NCI-H748 (cell line): ENCODE data around the gene TNFRSF18.
"Not testable (repeated sequence)": the region's sequence is repeated elsewhere in the genome, so short reads cannot be mapped to it uniquely, and the experiment has no call there.

Experiments
- DNase-seq: peaks from one replicate; lab custom pipeline; 2025; ENCODE audit not compliant: unreplicated experiment; lab: John Stamatoyannopoulos, UW

TNFRSF18 gene

DNA sequence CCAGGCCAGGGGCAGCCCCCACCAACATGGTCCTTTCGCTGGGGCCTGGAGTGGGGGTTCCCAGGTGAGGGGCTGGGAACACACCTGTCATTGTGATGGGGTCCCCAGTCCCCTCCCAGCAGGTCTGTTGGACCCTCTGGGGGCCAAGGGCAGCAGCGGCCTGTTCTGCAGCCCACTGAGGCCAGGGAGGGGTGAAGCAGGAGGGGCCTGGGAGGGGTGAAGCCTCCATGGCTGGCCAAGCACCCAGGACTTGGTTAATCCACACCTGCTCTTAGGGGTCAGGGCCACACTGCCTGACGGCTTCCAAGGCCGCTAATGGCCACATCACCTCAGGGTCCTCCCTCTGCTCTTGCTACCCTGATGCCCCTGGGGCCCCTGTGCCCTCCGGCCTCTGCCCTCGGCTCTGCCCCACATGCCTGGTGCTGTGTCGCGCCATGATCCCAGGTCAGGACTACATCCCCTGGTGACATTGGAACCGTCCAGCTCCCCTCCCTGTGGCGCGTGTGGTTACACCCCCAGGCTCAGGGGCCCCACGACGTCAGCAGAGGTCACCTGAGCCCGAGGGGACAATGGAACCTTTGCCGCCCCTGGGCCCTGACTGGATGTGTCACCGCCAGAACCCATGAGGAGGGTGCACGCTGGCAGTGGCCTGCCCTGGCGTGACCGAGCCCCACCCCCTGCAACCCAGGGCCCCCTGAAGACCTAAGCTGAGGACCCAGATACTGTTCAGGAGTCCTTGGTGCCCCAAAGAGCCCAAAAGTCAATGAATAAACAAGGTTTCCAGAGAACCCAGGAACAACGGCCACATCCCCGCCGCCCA is 7.0 kb downstream of the TNFRSF18 start:
- no peak for DNase-seq

DNA sequence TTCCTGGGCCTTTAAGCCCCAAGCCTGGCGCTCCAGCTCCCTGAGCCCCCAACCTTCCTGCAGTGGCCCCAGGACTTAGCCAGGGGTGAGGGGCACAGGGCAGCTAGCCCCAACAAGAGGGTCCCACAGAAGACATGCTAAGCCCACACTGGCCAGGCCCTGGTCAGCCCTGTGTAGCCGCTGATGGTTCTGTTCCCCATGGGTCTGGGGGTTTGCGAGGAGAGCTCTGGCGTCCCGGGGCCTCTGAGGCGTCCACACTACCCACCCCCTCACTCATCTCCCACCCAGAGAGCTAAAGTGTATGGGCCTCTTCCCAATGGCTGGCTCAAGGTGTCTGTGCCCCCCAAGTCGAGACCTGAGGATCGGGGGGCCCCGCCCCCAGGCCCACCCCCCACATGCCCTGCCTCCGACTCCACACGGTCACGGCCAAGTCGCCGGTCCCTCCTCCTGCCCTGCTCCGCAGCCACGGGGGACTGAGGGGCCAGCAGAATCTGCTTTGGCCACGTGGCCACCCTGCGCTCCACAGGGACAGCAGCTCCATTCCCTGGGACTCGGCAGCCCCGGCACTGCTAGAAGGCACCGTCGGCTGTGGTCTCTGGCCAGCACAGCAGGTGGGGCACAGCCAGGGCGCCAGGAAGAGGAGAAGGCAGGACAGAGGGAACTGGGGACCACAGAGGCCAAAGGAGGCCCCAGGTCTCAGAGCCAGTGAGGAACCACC is 7.8 kb downstream of the TNFRSF18 start:
- DNase-seq: no peak

DNA sequence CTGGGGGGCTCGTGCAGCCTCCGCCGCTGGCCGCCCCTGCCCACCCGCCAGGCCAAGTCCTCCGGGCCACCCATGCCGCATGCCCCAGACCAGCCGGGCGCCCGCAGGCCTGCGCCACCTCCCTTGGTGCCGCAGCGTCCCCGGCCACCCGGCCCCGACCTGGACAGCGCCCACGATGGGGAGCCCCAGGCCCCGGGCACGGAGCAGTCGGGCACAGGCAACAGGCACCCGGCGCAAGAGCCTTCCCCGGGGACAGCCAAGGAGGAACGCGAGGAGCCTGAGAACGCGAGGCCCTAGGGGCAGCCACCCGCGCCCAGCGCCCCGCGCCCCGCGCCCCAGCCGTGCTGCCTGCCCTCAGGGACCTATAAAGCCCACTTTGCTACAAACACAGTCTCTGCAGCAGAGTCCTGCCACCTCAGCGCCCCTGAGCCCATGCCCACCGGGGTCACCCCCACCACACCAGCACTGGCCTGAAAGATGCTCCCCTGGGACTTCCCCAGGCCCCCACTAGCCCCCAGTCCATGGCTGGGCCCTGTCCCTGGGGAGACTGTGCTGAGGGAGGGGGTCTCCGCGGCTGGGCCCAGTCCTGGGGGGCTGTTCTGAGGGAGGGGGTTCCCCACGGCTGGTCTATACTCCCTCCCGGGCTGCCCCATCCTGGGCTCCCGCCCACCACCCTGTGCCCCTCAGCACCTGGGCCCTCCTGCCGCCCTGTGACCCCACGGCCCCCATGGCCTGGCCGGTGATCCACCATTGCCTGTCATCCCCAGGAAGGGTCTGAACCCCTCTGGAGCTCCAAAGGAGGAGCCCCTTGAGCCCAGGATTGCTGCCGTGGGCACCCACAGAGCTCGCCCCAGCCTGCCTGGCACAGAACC is 8.6 kb downstream of the TNFRSF18 start:
- no peak for DNase-seq

- no peak for DNase-seq
These were observed 9.2 kb downstream of the TNFRSF18 start for GRCh38 chr1:1197188-1197500.

DNA sequence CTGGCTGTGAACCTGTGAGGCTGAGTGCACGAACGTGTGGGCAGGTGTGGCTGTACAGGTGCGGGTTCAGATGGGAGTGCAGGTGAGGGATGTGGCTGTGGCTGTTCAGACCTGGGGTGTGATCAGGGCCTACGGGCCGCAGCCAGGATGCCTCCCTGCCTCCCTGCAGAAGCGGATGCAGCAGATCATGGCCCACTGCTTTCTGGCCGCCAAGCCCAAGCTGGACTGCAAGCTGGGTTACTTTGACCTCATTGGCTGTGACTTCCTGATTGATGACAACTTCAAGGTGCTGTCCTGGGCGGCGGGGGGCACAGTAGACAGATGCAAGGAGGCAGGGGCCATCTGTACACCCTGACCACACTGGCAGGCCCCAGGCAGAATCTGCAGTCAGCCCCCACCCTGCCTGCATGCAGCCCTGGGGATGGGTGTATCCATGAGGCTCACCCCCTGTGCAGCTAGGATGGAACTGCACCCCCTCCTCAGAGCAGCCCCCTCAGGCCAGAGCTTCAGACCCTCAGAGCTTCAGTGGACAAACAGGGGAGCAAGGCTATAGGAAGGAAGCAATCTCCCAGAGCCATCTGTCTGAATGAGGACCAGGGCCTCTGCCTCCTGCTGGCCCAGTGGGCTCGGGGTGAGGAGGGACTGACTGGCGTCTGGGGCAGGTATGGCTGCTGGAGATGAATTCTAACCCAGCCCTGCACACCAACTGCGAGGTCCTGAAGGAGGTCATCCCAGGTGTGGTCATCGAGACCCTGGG is 9.8 kb downstream of the TNFRSF18 start:
- DNase-seq: no peak

DNA sequence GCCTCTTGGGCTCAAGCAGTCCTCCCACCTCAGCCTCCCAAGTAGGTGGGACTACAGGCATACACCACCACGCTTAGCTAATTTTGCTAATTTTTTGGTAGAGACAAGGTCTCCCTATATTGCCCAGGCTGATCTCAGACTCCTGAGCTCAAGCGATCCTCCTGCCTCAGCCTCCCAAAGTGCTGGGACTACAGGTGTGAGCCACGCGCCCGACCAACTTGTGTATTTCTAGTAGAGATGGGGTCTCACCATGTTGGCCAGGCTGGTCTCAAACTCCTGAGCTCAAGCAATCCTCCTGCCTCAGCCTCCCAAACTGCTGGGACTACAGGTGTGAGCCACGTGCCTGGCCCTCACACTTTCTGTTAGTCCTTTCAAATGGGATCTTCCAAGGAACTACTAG is 10.7 kb downstream of the TNFRSF18 start:
- not testable (repeated sequence) for DNase-seq

DNA sequence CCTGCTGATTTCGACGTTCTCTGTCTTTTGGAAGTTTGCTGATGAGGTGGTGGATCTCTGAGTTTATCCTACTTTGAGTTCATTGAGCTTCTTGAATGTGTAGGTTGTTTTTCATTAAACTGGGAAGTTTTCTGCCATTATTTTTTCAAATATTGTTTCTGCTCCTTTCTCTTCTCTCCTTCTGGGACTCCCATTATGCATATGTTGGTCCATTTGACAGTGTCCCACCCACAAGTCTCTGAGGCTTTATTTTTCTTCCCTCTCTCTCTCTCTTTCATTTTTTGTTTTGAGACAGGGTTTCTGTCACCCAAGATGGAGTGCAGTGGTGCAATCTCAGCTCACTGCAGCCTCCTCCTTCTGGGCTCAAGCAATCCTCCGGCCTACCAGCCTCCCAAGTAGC is 11.7 kb downstream of the TNFRSF18 start:
- DNase-seq: no peak

DNA sequence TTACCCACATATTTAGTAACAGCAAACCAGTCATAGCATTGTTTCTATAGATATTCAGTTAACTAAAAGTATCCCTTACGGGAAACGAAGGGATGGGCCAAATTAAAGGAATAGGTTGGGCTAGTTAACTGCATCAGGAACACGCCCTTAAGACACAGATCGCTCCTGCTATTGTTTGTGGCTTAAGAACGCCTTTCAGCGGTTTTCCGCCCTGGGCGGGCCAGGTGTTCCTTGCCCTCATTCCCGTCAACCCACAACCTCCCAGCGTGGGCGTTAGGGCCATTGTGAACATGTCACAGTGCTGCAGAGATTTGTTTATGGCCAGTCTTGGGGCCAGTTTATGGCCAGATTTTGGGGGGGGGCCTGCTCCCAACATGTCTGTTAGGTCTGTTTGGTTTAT is 14.7 kb downstream of the TNFRSF18 start:
- DNase-seq: peak; percentile 10

DNA sequence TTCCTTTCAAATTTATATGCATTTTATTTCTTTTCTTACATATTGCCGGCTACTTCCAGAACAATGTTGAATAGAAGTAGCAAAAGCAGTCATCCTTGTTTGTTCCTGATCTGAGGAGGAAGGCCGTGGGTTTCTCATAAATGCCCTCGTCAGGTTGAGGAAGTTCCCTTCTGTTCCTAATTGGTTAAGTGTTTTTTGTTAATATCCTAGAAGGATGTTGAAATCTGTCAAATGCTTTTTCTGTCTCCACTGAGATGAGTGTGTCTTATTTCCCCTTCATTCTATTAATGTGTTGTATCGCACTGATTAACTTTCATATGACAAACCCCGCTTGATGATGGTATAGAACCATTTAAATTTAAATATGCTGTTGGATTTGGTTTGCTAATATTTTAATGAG is 17.3 kb downstream of the TNFRSF18 start:
- no peak for DNase-seq

GRCh38 chr1:1187938-1188337 is 18.5 kb downstream of the TNFRSF18 start:
- DNase-seq: no peak

GRCh38 chr1:1185101-1185765 is 21.2 kb downstream of the TNFRSF18 start:
- DNase-seq: no peak

GRCh38 chr1:1183833-1184775 is 22.3 kb downstream of the TNFRSF18 start:
- no peak for DNase-seq

GRCh38 chr1:1183221-1183747 is 23.1 kb downstream of the TNFRSF18 start:
- DNase-seq: no peak

GRCh38 chr1:1182491-1183220 is 23.7 kb downstream of the TNFRSF18 start:
- DNase-seq: no peak

- no peak for DNase-seq
These were observed 24.4 kb downstream of the TNFRSF18 start for GRCh38 chr1:1181938-1182410.

DNA sequence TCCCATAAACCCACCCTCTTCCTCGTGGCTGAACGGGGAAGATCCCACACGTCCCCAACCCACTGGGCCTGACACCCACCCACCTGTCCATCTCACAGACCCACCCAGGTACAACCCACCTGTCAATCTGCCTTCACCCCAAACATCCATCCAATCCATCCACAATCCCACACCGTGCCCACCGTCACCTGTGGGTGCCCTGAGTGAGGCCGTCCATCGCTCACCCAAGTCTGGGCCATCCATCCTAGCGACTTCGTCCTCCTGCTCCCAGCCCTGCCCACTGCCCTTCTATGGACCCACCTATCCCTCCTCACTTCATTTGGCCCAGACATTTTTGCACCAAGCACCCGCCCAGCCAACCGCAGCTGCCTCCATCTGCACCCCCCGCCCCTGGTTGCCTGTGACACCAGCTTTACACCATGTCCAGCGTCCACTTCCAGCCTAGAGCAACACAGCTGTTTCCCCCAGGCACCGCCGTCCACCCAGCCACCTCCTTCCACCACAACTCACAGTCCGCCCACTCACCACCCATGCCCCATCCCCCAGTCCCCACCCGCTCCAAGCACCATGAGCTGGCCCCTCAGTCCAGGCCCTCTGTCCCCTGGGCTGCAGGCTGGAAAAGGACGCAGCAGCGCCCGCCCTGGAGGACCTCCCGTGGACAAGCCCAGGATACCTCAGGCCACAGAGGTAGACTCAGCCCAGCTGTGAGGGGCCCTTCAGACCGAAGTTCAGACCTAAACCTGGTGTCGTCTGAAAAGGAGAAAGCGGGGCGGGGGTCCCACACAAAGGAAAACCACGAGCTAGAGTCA is 25.1 kb downstream of the TNFRSF18 start:
- DNase-seq: no peak
